ENCODE measurements around the gene MGAT4A.

Gene MGAT4A

DNA sequence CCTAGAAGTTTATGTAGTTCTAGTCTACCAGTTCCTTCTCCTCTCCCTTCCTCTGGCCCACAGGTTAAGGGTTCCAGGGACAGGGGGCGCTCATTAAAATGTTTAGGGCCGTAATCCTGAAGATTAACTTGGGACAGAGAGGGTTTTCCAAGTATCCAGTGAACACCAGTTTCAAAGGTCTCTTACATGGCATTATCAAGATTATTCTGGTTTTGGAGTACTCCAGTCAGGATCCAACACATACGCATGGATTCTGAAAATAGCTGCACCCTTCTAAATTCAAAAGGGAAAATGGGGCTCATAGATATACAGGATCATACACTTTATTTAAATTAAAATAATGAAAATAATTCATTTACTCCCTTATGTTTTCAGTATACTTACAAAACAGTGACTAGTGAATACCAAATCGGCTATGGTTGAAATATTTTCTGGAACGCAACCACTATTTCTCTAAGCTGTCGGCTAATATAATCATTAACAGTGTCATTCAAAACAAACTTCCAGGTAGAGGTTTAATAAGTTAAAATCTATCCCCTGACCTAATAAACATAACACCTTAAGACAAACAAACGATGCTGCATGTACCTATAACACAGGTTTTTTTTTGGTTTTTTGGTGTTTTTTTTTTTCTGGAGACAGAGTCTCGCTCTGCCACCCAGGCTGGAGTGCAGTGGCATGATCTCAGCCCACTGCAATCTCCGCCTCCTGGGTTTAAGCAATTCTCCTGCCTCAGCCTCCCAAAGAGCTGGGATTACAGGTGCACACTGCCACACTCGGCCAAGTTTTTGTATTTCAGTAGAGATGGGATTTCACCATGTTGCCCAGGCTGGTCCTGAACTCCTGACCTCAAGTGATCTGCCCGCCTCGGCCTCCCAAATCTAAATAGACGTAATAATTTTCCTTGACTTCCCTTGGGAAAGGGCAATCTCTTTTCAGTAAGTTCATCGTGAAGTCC, 44.7 kb downstream of the MGAT4A start:
- no peaks in the 10 kb centered on the region for H3K9me3 ChIP-seq (ENCODE audit: insufficient read depth, low read depth, low read length)
- no peak overlapping the region for H3K9ac ChIP-seq (ENCODE audit: low read depth, low read length, poor library complexity, severe bottlenecking)
- H3K9me2 ChIP-seq (replicated peaks; ENCODE audit: low read depth, low read length): no peaks in the 10 kb centered on the region
- H3K4me3 ChIP-seq (ENCODE audit: low read length, poor library complexity, severe bottlenecking): no peak overlapping the region
- no peaks in the 10 kb centered on the region for H3K27me3 ChIP-seq (ENCODE audit: insufficient read depth, low read length, poor library complexity, severe bottlenecking)
- no peaks in the 10 kb centered on the region for H3K4me1 ChIP-seq (ENCODE audit: insufficient read depth, low read length, poor library complexity, severe bottlenecking)
- no peak overlapping the region for H3K4me2 ChIP-seq (ENCODE audit: low read depth, low read length, poor library complexity, severe bottlenecking)
- peaks cover 15% of the 10 kb centered on the region for H3K79me2 ChIP-seq (ENCODE audit: insufficient read depth, low read length)
- no peaks in the 10 kb centered on the region for H4K20me1 ChIP-seq (ENCODE audit: insufficient read depth, low read length, poor library complexity, severe bottlenecking)
- H3K36me3 ChIP-seq (ENCODE audit: insufficient read depth, low read length): no peaks in the 10 kb centered on the region
- no peaks in the 10 kb centered on the region for H3F3A ChIP-seq (ENCODE audit: low read depth)
- no peak overlapping the region for H2AFZ ChIP-seq (ENCODE audit: low read length)
- TF ChIP-seq, protein P1, sequence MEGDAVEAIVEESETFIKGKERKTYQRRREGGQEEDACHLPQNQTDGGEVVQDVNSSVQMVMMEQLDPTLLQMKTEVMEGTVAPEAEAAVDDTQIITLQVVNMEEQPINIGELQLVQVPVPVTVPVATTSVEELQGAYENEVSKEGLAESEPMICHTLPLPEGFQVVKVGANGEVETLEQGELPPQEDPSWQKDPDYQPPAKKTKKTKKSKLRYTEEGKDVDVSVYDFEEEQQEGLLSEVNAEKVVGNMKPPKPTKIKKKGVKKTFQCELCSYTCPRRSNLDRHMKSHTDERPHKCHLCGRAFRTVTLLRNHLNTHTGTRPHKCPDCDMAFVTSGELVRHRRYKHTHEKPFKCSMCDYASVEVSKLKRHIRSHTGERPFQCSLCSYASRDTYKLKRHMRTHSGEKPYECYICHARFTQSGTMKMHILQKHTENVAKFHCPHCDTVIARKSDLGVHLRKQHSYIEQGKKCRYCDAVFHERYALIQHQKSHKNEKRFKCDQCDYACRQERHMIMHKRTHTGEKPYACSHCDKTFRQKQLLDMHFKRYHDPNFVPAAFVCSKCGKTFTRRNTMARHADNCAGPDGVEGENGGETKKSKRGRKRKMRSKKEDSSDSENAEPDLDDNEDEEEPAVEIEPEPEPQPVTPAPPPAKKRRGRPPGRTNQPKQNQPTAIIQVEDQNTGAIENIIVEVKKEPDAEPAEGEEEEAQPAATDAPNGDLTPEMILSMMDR (conservative IDR thresholded peaks at IDR 0.05; ENCODE audit: low read length): no peak
- TF ChIP-seq EZH2phosphoT487 (IDR thresholded peaks at IDR 0.05; ENCODE audit: borderline replicate concordance): no peak

DNA sequence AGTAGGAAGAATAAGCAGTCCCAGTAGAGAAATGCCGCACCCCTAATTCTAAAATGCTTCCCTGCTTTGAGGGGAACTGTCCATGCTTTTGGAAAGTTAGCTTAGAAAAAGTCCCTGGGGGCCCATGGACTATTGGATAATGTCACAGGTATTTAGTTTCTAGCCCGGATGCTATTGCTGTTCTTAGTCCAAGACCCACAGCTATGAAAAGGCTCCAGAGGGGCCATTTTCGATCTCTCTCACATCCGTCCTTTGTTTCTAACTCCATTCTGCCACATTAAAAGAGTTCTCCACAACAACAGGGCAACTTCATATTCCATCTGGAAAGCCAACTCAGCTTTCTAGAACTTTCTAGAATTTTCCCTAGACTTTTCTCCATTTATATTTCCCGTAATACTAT, 47.2 kb downstream of the MGAT4A start:
- Histone ChIP-seq H3K27me3 (ENCODE audit: insufficient read depth, low read length, poor library complexity, severe bottlenecking) (no peaks in the 10 kb centered on the region), H3F3A (ENCODE audit: low read depth) (no peaks in the 10 kb centered on the region), H3K9me2 (replicated peaks; ENCODE audit: low read depth, low read length) (no peaks in the 10 kb centered on the region), H3K36me3 (ENCODE audit: insufficient read depth, low read length) (no peaks in the 10 kb centered on the region), H3K4me2 (ENCODE audit: low read depth, low read length, poor library complexity, severe bottlenecking) (no peak overlapping the region), H3K9me3 (ENCODE audit: insufficient read depth, low read depth, low read length) (no peaks in the 10 kb centered on the region), H2AFZ (ENCODE audit: low read length) (no peak overlapping the region), H3K4me3 (ENCODE audit: low read length, poor library complexity, severe bottlenecking) (no peak overlapping the region), H4K20me1 (ENCODE audit: insufficient read depth, low read length, poor library complexity, severe bottlenecking) (no peaks in the 10 kb centered on the region), H3K4me1 (ENCODE audit: insufficient read depth, low read length, poor library complexity, severe bottlenecking) (no peaks in the 10 kb centered on the region), H3K9ac (ENCODE audit: low read depth, low read length, poor library complexity, severe bottlenecking) (no peak overlapping the region), H3K79me2 (ENCODE audit: insufficient read depth, low read length) (peaks cover 21% of the 10 kb centered on the region)
- TF ChIP-seq, protein P1 (conservative IDR thresholded peaks at IDR 0.05; ENCODE audit: low read length): no peak
- TF ChIP-seq EZH2phosphoT487 (IDR thresholded peaks at IDR 0.05; ENCODE audit: borderline replicate concordance): no peak

DNA sequence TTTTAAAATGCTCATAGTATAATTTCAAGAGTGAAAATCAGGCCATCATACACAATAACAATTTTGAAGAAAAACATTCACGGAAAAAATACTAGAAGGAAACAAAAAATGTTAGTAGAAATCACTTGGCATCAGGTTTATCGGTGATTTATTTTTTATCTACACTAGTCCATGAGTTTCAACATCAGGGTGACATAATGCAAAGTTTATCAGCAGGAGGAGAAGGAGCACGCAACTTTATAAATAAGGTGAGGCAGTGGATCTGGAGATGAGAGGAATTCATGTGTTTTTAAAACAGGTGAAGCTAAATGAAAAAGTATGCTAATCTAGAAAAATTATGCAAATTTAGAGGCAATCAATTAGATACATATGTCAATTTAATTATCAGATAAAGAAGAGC, 54.2 kb downstream of the MGAT4A start:
- H3K79me2 ChIP-seq (ENCODE audit: insufficient read depth, low read length): peaks cover 12% of the 10 kb centered on the region; the same call in 1 of the 2 replicates
- H3K4me3 ChIP-seq (ENCODE audit: low read length, poor library complexity, severe bottlenecking): no peak overlapping the region
- H3K36me3 ChIP-seq (ENCODE audit: insufficient read depth, low read length): peaks cover 20% of the 10 kb centered on the region
- no peaks in the 10 kb centered on the region for H3K27me3 ChIP-seq (ENCODE audit: insufficient read depth, low read length, poor library complexity, severe bottlenecking)
- H2AFZ ChIP-seq (ENCODE audit: low read length): no peak overlapping the region
- H3K9ac ChIP-seq (ENCODE audit: low read depth, low read length, poor library complexity, severe bottlenecking): no peak overlapping the region
- no peaks in the 10 kb centered on the region for H4K20me1 ChIP-seq (ENCODE audit: insufficient read depth, low read length, poor library complexity, severe bottlenecking)
- no peaks in the 10 kb centered on the region for H3K9me2 ChIP-seq (replicated peaks; ENCODE audit: low read depth, low read length)
- no peaks in the 10 kb centered on the region for H3K4me1 ChIP-seq (ENCODE audit: insufficient read depth, low read length, poor library complexity, severe bottlenecking)
- H3K4me2 ChIP-seq (ENCODE audit: low read depth, low read length, poor library complexity, severe bottlenecking): no peak overlapping the region
- no peaks in the 10 kb centered on the region for H3F3A ChIP-seq (ENCODE audit: low read depth)
- TF ChIP-seq, protein P1 (conservative IDR thresholded peaks at IDR 0.05; ENCODE audit: low read length): no peak
- no peak for TF ChIP-seq EZH2phosphoT487 (IDR thresholded peaks at IDR 0.05; ENCODE audit: borderline replicate concordance)
- H3K9me3 ChIP-seq (ENCODE audit: insufficient read depth, low read depth, low read length): 0 out of 2 replicates have a peak, but pooled peaks cover 4% of the 10 kb centered on the region

All from Loucy (cell line).